Memory B cell (primary cell): ENCODE measurements around the gene RPRD2.
"Not testable (repeated sequence)": the region's sequence is repeated elsewhere in the genome, so short reads cannot be mapped to it uniquely, and the experiment has no call there.

Source experiments
- ATAC-seq: fragments of 150-1000 bp; cut with Tn5 transposase; 2 replicates; pipeline ENCODE4 v1.10.0; 2021; ENCODE audit warnings: low read depth, mild to moderate bottlenecking, moderate library complexity
- DNase-seq, 2 donors: peaks; one replicate each; pipeline ENCODE4 v3.0.0; 2022; ENCODE audit warnings: low spot score in 2 of 2
- H3K27ac Mint-ChIP-seq: one replicate; pipeline ENCODE4 v1.8.0; 2022; ENCODE audit warnings: mild to moderate bottlenecking, moderate library complexity, mixed read lengths
- H3K27me3 Mint-ChIP-seq: one replicate; pipeline ENCODE4 v1.8.0; 2022; ENCODE audit warnings: mixed read lengths
- H3K36me3 Mint-ChIP-seq: one replicate; pipeline ENCODE4 v1.8.0; 2022; ENCODE audit warnings: mild to moderate bottlenecking, mixed read lengths
- H3K4me1 Mint-ChIP-seq: one replicate; pipeline ENCODE4 v1.8.0; 2022; ENCODE audit warnings: mixed read lengths
- H3K4me3 Mint-ChIP-seq: one replicate; pipeline ENCODE4 v1.8.0; 2022; ENCODE audit warnings: mild to moderate bottlenecking, moderate library complexity, mixed read lengths
- H3K9me3 Mint-ChIP-seq: one replicate; pipeline ENCODE4 v1.8.0; 2022; ENCODE audit warnings: mixed read lengths

Gene RPRD2

GRCh38 chr1:150363426-150364230, at the start of gene RPRD2:
RPRD2 (plus strand) TSS chr1:150364147; CDS start chr1:150364715, 568 bp downstream.
- H3K9me3 Mint-ChIP-seq: no peaks in the 10 kb centered on the region
- H3K4me1 Mint-ChIP-seq: peaks cover 17% of the 10 kb centered on the region
- H3K4me3 Mint-ChIP-seq: peak within 1 kb of the TSS; percentile 96
- no peaks in the 10 kb centered on the region for H3K27me3 Mint-ChIP-seq
- DNase-seq: peak; percentile 92 to 97
- ATAC-seq: peak; percentile 87
- H3K36me3 Mint-ChIP-seq: peaks cover 4% of the 10 kb centered on the region
- H3K27ac Mint-ChIP-seq: peak within 1 kb of the TSS; percentile 98

- H3K27ac Mint-ChIP-seq, ATAC-seq, H3K27me3 Mint-ChIP-seq, H3K4me3 Mint-ChIP-seq, H3K36me3 Mint-ChIP-seq, DNase-seq, H3K4me1 Mint-ChIP-seq, H3K9me3 Mint-ChIP-seq: not testable (repeated sequence)
Observed at GRCh38 chr1:150314691-150315090, 49.3 kb upstream of the RPRD2 start.

GRCh38 chr1:150320667-150320978, 43.3 kb upstream of the RPRD2 start:
- ATAC-seq (no peak), DNase-seq (no peak)
- Mint-ChIP-seq H3K4me1 (peaks cover 12% of the 10 kb centered on the region), H3K27ac (peak overlapping the region; percentile 98), H3K9me3 (no peaks in the 10 kb centered on the region), H3K36me3 (peaks cover 7% of the 10 kb centered on the region), H3K4me3 (peak overlapping the region; percentile 100), H3K27me3 (no peaks in the 10 kb centered on the region)

GRCh38 chr1:150321826-150322166, 42.2 kb upstream of the RPRD2 start:
- H3K4me3 Mint-ChIP-seq: peak overlapping the region; percentile 100
- H3K4me1 Mint-ChIP-seq: peaks cover 13% of the 10 kb centered on the region
- H3K27ac Mint-ChIP-seq: peak overlapping the region; percentile 98
- no peaks in the 10 kb centered on the region for H3K27me3 Mint-ChIP-seq
- DNase-seq (peak in 1 of 2 donors; percentile 2), ATAC-seq (peak; percentile 2)
- H3K9me3 Mint-ChIP-seq: no peaks in the 10 kb centered on the region
- H3K36me3 Mint-ChIP-seq: peaks cover 11% of the 10 kb centered on the region

- no peak for ATAC-seq
- Mint-ChIP-seq H3K27ac (peak overlapping the region; percentile 98), H3K4me1 (peaks cover 13% of the 10 kb centered on the region), H3K4me3 (peak overlapping the region; percentile 100), H3K9me3 (no peaks in the 10 kb centered on the region), H3K27me3 (no peaks in the 10 kb centered on the region), H3K36me3 (peaks cover 11% of the 10 kb centered on the region)
- DNase-seq: no peak
Observed at GRCh38 chr1:150322310-150322709, 41.6 kb upstream of the RPRD2 start.

- H3K27ac Mint-ChIP-seq: no peak overlapping the region
- H3K36me3 Mint-ChIP-seq: peaks cover 36% of the 10 kb centered on the region
- no peak overlapping the region for H3K4me3 Mint-ChIP-seq
- DNase-seq (no peak), ATAC-seq (no peak)
- H3K4me1 Mint-ChIP-seq: peaks cover 3% of the 10 kb centered on the region
- no peaks in the 10 kb centered on the region for H3K9me3 Mint-ChIP-seq
- H3K27me3 Mint-ChIP-seq: no peaks in the 10 kb centered on the region
Observed at GRCh38 chr1:150332651-150333290, 31.2 kb upstream of the RPRD2 start.

- DNase-seq (no peak), ATAC-seq (no peak)
- Mint-ChIP-seq H3K4me1 (no peaks in the 10 kb centered on the region), H3K27ac (no peak overlapping the region), H3K9me3 (no peaks in the 10 kb centered on the region), H3K36me3 (peaks cover 33% of the 10 kb centered on the region), H3K27me3 (no peaks in the 10 kb centered on the region), H3K4me3 (no peak overlapping the region)
Observed at GRCh38 chr1:150346316-150346715, 17.6 kb upstream of the RPRD2 start.

- Mint-ChIP-seq H3K4me3 (no peak overlapping the region), H3K36me3 (peaks cover 30% of the 10 kb centered on the region), H3K4me1 (no peaks in the 10 kb centered on the region), H3K9me3 (no peaks in the 10 kb centered on the region), H3K27me3 (no peaks in the 10 kb centered on the region), H3K27ac (peak overlapping the region; percentile 25)
- ATAC-seq (no peak), DNase-seq (no peak)
Observed at GRCh38 chr1:150352866-150353265, 11.1 kb upstream of the RPRD2 start.

- Mint-ChIP-seq H3K27ac (peak overlapping the region; percentile 98), H3K9me3 (no peaks in the 10 kb centered on the region), H3K4me1 (peaks cover 16% of the 10 kb centered on the region), H3K36me3 (peaks cover 2% of the 10 kb centered on the region), H3K4me3 (peak overlapping the region; percentile 96), H3K27me3 (no peaks in the 10 kb centered on the region)
- ATAC-seq: no peak
- no peak for DNase-seq
Observed at GRCh38 chr1:150362721-150363425, 1.1 kb upstream of the RPRD2 start.

GRCh38 chr1:150364231-150365003, 470 bp downstream of the RPRD2 start:
- no peaks in the 10 kb centered on the region for H3K9me3 Mint-ChIP-seq
- ATAC-seq (peak; percentile 38), DNase-seq (peak; percentile 65)
- H3K4me3 Mint-ChIP-seq: peak overlapping the region; percentile 96
- H3K27ac Mint-ChIP-seq: peak overlapping the region; percentile 98
- H3K27me3 Mint-ChIP-seq: no peaks in the 10 kb centered on the region
- peaks cover 17% of the 10 kb centered on the region for H3K4me1 Mint-ChIP-seq
- peaks cover 6% of the 10 kb centered on the region for H3K36me3 Mint-ChIP-seq

- Mint-ChIP-seq H3K4me3 (peak overlapping the region; percentile 96), H3K27me3 (no peaks in the 10 kb centered on the region), H3K4me1 (peaks cover 20% of the 10 kb centered on the region), H3K27ac (peak overlapping the region; percentile 98), H3K9me3 (no peaks in the 10 kb centered on the region), H3K36me3 (peaks cover 8% of the 10 kb centered on the region)
- no peak for DNase-seq
- ATAC-seq: no peak
Observed at GRCh38 chr1:150365941-150366340, 2.0 kb downstream of the RPRD2 start.

- peak overlapping the region; percentile 98 for H3K27ac Mint-ChIP-seq
- no peaks in the 10 kb centered on the region for H3K9me3 Mint-ChIP-seq
- ATAC-seq (no peak), DNase-seq (no peak)
- H3K4me1 Mint-ChIP-seq: peaks cover 20% of the 10 kb centered on the region
- H3K36me3 Mint-ChIP-seq: peaks cover 8% of the 10 kb centered on the region
- H3K27me3 Mint-ChIP-seq: no peaks in the 10 kb centered on the region
- H3K4me3 Mint-ChIP-seq: peak overlapping the region; percentile 96
Observed at GRCh38 chr1:150366416-150367296, 2.7 kb downstream of the RPRD2 start.

GRCh38 chr1:150371110-150371509, 7.2 kb downstream of the RPRD2 start:
- Mint-ChIP-seq H3K27me3 (no peaks in the 10 kb centered on the region), H3K4me3 (no peak overlapping the region), H3K36me3 (peaks cover 12% of the 10 kb centered on the region), H3K9me3 (no peaks in the 10 kb centered on the region), H3K4me1 (peaks cover 42% of the 10 kb centered on the region), H3K27ac (no peak overlapping the region)
- DNase-seq (no peak), ATAC-seq (no peak)
